NCI-H1092 treated with DMSO at 0.1 percent for 48 hours (cell line): ENCODE data around the gene IRS2.
"Not testable (repeated sequence)": the region's sequence is repeated elsewhere in the genome, so short reads cannot be mapped to it uniquely, and the experiment has no call there.

Experiments
- DNase-seq: peaks from one replicate; lab custom pipeline; 2025; lab: John Stamatoyannopoulos, UW

Gene IRS2

GRCh38 chr13:109732470-109733170, 53.8 kb downstream of the IRS2 start:
- DNase-seq: not testable (repeated sequence)

GRCh38 chr13:109730812-109731335, 55.5 kb downstream of the IRS2 start:
- DNase-seq: no peak

- no peak for DNase-seq
These were observed 57.3 kb downstream of the IRS2 start for GRCh38 chr13:109728791-109729731.

- no peak for DNase-seq
These were observed 58.3 kb downstream of the IRS2 start for GRCh38 chr13:109728061-109728460.

- DNase-seq: no peak
These were observed 59.1 kb downstream of the IRS2 start for GRCh38 chr13:109727251-109727650.

GRCh38 chr13:109725995-109726637, 60.3 kb downstream of the IRS2 start:
- no peak for DNase-seq

GRCh38 chr13:109725297-109725696, 61.1 kb downstream of the IRS2 start:
- DNase-seq: no peak

GRCh38 chr13:109724603-109725002, 61.8 kb downstream of the IRS2 start:
- DNase-seq: no peak

GRCh38 chr13:109723046-109723445, 63.3 kb downstream of the IRS2 start:
- no peak for DNase-seq

GRCh38 chr13:109722068-109722467, 64.3 kb downstream of the IRS2 start:
- DNase-seq: no peak

- peak; percentile 87 for DNase-seq
These were observed 65.6 kb downstream of the IRS2 start for GRCh38 chr13:109720758-109721184.

GRCh38 chr13:109719962-109720646, 66.3 kb downstream of the IRS2 start:
- DNase-seq: peak; percentile 15

- no peak for DNase-seq
These were observed 67.7 kb downstream of the IRS2 start for GRCh38 chr13:109718726-109719125.

- DNase-seq: no peak
These were observed 68.7 kb downstream of the IRS2 start for GRCh38 chr13:109717686-109718085.

GRCh38 chr13:109715902-109716301, 70.5 kb downstream of the IRS2 start:
- no peak for DNase-seq

- DNase-seq: no peak
These were observed 72.7 kb downstream of the IRS2 start for GRCh38 chr13:109713681-109714080.

- DNase-seq: no peak
These were observed 74.2 kb downstream of the IRS2 start for GRCh38 chr13:109712124-109712722.

GRCh38 chr13:109707742-109708617, 78.4 kb downstream of the IRS2 start:
- no peak for DNase-seq

- DNase-seq: peak; percentile 69
These were observed 79.2 kb downstream of the IRS2 start for GRCh38 chr13:109707044-109707741.
